Nephron (organoid): ENCODE results near the gene ARHGEF37.

ENCODE experiments used
- H3K27ac Mint-ChIP-seq, 3 experiments: 2 replicates each; pipeline ENCODE4 v1.8.0; 2020; ENCODE audit warnings: mixed read lengths in 3 of 3, mild to moderate bottlenecking in 2 of 3, moderate library complexity in 1 of 3
- H3K27me3 Mint-ChIP-seq: 2 replicates; pipeline ENCODE4 v1.8.0; 2021; ENCODE audit warnings: low read depth, mild to moderate bottlenecking, moderate library complexity, mixed read lengths
- H3K36me3 Mint-ChIP-seq: 2 replicates; pipeline ENCODE4 v1.8.0; 2020; ENCODE audit warnings: low read depth, mixed read lengths
- H3K4me1 Mint-ChIP-seq: 2 replicates; pipeline ENCODE4 v1.8.0; 2020; ENCODE audit warnings: mixed read lengths
- H3K4me3 Mint-ChIP-seq, 3 experiments: 2 replicates each; pipeline ENCODE4 v1.8.0; 2020; ENCODE audit warnings: mild to moderate bottlenecking in 3 of 3, mixed read lengths in 3 of 3, moderate library complexity in 2 of 3
- H3K9me3 Mint-ChIP-seq: 2 replicates; pipeline ENCODE4 v1.8.0; 2020; ENCODE audit warnings: mixed read lengths
- TF ChIP-seq, protein P1 (sequence below), 3 experiments: fragments of 200-600 bp; sonication (generic); IDR thresholded peaks; one replicate each; pipeline ENCODE4 v1.5.0; 2021; ENCODE audit warnings: antibody characterized with exemption in 3 of 3; ENCODE audit not compliant: unreplicated experiment in 3 of 3

The ARHGEF37 gene

DNA sequence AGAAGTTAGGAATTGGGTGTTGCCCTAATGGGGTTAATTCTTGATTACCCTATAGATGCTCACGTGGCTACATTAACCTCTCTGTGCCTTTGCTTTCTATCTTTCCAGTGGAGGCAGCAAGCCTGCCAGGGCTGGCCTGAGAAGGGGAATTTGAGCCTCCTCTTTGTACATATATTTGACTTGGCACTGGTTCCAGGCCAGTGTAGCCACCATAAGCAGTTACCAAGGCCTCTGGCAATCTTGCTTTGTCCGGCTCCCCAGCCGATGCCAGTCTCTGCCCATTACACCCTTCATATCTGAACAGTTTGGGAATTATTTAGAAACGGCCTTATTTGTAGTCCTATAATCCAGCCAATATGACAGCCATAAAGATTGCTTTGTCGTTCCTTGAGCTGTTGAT, 90.2 kb downstream of the ARHGEF37 start:
- peaks cover 7% of the 10 kb centered on the region for H3K36me3 Mint-ChIP-seq
- TF ChIP-seq, protein P1, sequence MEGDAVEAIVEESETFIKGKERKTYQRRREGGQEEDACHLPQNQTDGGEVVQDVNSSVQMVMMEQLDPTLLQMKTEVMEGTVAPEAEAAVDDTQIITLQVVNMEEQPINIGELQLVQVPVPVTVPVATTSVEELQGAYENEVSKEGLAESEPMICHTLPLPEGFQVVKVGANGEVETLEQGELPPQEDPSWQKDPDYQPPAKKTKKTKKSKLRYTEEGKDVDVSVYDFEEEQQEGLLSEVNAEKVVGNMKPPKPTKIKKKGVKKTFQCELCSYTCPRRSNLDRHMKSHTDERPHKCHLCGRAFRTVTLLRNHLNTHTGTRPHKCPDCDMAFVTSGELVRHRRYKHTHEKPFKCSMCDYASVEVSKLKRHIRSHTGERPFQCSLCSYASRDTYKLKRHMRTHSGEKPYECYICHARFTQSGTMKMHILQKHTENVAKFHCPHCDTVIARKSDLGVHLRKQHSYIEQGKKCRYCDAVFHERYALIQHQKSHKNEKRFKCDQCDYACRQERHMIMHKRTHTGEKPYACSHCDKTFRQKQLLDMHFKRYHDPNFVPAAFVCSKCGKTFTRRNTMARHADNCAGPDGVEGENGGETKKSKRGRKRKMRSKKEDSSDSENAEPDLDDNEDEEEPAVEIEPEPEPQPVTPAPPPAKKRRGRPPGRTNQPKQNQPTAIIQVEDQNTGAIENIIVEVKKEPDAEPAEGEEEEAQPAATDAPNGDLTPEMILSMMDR (IDR thresholded peaks at IDR 0.05; ENCODE audit: unreplicated experiment in 3 of 3), result no peak
- no peak overlapping the region for H3K4me3 Mint-ChIP-seq
- no peaks in the 10 kb centered on the region for H3K27me3 Mint-ChIP-seq
- H3K27ac Mint-ChIP-seq, result no peak overlapping the region
- no peaks in the 10 kb centered on the region for H3K4me1 Mint-ChIP-seq
- H3K9me3 Mint-ChIP-seq, result peaks cover 22% of the 10 kb centered on the region

DNA sequence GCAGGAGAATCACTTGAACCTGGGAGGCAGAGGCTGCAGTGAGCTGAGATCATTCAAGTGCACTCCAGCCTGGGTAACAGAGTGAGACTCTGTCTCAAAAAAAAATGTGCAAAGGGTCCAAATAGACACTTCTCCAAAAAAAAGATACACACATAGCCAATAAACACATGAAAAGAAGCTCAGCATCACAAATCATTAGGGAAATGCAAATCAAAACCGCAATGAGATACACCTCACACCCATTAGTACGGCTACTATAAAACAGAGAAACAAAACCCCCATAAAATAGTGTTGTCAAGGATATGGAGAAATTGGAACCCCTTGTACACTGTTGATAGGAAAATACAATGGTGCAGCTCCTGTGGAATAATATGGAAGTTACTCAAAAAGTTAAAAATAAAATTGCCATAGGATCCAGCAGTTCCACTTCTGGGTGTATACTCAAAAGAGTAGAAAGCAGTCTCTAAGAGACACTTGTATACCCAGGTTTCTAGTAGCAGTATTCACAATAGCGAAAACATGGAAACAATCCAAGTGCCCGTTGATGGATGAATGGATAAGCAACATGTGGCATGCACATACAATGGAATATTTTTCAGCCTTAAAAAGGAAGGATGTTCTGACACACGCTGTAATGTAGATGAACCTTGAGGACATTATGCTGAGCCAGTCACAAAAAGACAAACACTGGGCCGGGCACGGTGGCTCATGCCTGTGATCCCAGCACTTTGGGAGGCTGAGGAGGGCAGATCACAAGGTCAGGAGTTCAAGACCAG, 91.6 kb downstream of the ARHGEF37 start:
- no peaks in the 10 kb centered on the region for H3K27me3 Mint-ChIP-seq
- H3K4me3 Mint-ChIP-seq, result no peak overlapping the region
- peaks cover 16% of the 10 kb centered on the region for H3K9me3 Mint-ChIP-seq
- no peaks in the 10 kb centered on the region for H3K4me1 Mint-ChIP-seq
- TF ChIP-seq, protein P1 (IDR thresholded peaks at IDR 0.05; ENCODE audit: unreplicated experiment in 3 of 3), result no peak
- no peak overlapping the region for H3K27ac Mint-ChIP-seq
- H3K36me3 Mint-ChIP-seq, result peaks cover 7% of the 10 kb centered on the region

DNA sequence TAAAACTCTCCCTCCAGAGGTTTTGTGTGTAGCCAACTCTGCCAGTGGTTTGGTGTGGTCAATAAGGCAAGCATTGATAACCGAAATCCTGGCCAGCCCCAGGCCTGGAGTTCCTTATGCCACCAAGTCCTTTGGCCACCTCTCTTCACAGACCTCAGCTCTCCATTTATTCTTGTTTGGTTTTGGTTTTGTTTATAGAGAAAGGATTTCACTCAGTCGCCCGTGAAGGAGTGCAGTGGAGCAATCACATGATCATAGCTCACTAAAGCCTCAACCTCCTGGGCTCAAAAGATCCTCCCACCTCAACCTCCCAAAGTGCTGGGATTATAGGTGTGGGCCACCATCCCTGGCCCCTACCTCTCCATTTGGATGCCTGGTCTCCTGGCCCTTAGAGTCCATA, 93.4 kb downstream of the ARHGEF37 start:
- H3K9me3 Mint-ChIP-seq, result peaks cover 14% of the 10 kb centered on the region
- H3K4me3 Mint-ChIP-seq, result no peak overlapping the region
- H3K36me3 Mint-ChIP-seq, result peaks cover 7% of the 10 kb centered on the region
- TF ChIP-seq, protein P1 (IDR thresholded peaks at IDR 0.05; ENCODE audit: unreplicated experiment in 3 of 3), result no peak
- H3K27me3 Mint-ChIP-seq, result no peaks in the 10 kb centered on the region
- no peaks in the 10 kb centered on the region for H3K4me1 Mint-ChIP-seq
- H3K27ac Mint-ChIP-seq, result no peak overlapping the region

DNA sequence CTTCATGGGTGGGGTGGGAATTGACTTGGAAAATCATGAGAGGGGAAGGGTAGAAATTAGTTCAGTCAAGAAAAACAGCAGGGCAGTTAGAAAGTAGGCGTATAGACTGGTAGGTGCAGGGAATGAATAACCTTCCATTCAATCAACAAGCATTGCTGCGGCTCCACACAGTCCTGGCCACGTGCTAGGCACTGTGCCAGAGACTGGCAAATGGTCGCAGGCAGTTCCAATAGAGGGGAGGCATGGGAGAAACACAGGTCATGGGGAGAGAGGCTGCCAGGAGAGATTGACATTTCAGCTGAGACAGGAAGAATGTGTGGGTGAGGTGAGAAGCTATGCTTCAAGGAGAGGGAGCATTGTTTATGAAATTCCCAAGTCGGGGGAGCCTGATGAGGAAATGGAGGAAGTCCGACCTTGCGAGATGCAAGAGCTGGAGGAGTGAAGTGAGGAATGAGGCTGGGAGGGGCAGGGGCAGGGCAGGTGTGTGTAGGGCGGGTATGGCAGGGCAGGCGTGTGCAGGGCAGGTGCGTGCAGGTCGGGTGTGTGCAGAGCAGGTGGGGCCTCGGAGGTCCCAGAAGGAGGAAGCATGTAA, 94.4 kb downstream of the ARHGEF37 start:
- H3K27ac Mint-ChIP-seq, result peak overlapping the region in 2 of 3 experiments; percentile 16 to 78
- peaks cover 7% of the 10 kb centered on the region for H3K36me3 Mint-ChIP-seq
- H3K4me1 Mint-ChIP-seq, result no peaks in the 10 kb centered on the region
- H3K4me3 Mint-ChIP-seq, result no peak overlapping the region
- peaks cover 14% of the 10 kb centered on the region for H3K9me3 Mint-ChIP-seq
- TF ChIP-seq, protein P1 (IDR thresholded peaks at IDR 0.05; ENCODE audit: unreplicated experiment in 3 of 3), result no peak
- peaks cover 6% of the 10 kb centered on the region for H3K27me3 Mint-ChIP-seq

DNA sequence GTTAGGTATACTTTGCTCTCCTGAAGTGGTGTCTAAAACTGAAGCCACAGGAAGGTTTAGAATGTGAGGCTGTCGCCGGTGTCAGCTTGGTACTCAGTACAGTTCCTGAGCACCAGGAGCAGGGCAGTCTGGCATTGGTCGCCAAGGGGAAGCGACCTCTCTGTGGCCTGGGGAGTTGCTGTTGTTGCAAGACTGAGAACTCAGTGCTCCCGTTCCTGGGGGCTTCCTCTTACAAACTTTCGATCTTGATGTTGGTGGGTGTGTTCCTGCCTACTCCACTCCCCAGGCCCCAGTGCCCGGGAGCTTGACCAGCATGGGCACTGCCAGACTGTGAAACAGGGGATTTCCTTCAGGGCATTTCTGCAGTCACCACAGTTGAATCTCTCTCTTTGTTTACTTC, 96.4 kb downstream of the ARHGEF37 start:
- no peak overlapping the region for H3K27ac Mint-ChIP-seq
- peaks cover 6% of the 10 kb centered on the region for H3K27me3 Mint-ChIP-seq
- H3K4me3 Mint-ChIP-seq, result no peak overlapping the region
- H3K9me3 Mint-ChIP-seq, result peaks cover 3% of the 10 kb centered on the region
- TF ChIP-seq, protein P1 (IDR thresholded peaks at IDR 0.05; ENCODE audit: unreplicated experiment in 3 of 3), result no peak
- H3K36me3 Mint-ChIP-seq, result no peaks in the 10 kb centered on the region
- no peaks in the 10 kb centered on the region for H3K4me1 Mint-ChIP-seq
